HUDEP-2 (cell line): ENCODE data around the gene NBPF1.
A peak's percentile ranks its signal among the peaks of the same experiment; 100 is the strongest.
"Not testable (repeated sequence)": the region's sequence is repeated elsewhere in the genome, so short reads cannot be mapped to it uniquely, and the experiment has no call there.

Experiments used
- DNase-seq, 76 experiments: peaks; one replicate each; lab custom pipeline; 2025; ENCODE audit not compliant: unreplicated experiment in 76 of 76; lab: John Stamatoyannopoulos, UW

Gene NBPF1

GRCh38 chr1:16613185-16614147 lies at the start of gene NBPF1:
NBPF1 (minus strand) TSS chr1:16613564.
- peak; percentile 38 to 100 (median 88) for DNase-seq

- DNase-seq: not testable (repeated sequence)
These were observed 44.9 kb upstream of the NBPF1 start for GRCh38 chr1:16658234-16658633.

GRCh38 chr1:16656981-16657683 lies 43.8 kb upstream of the NBPF1 start:
- not testable (repeated sequence) for DNase-seq

- not testable (repeated sequence) for DNase-seq
These were observed 43.2 kb upstream of the NBPF1 start for GRCh38 chr1:16656574-16656973.

- not testable (repeated sequence) for DNase-seq
These were observed 38.2 kb upstream of the NBPF1 start for GRCh38 chr1:16651560-16651959.

GRCh38 chr1:16649960-16650359 lies 36.6 kb upstream of the NBPF1 start:
- not testable (repeated sequence) for DNase-seq

GRCh38 chr1:16649390-16649789 lies 36.0 kb upstream of the NBPF1 start:
- DNase-seq: not testable (repeated sequence)

- DNase-seq: not testable (repeated sequence)
These were observed 35.4 kb upstream of the NBPF1 start for GRCh38 chr1:16648756-16649155.

- not testable (repeated sequence) for DNase-seq
These were observed 34.9 kb upstream of the NBPF1 start for GRCh38 chr1:16648250-16648649.

- DNase-seq: not testable (repeated sequence)
These were observed 34.1 kb upstream of the NBPF1 start for GRCh38 chr1:16647179-16648176.

- DNase-seq: not testable (repeated sequence)
These were observed 33.4 kb upstream of the NBPF1 start for GRCh38 chr1:16646716-16647115.

GRCh38 chr1:16646061-16646664 lies 32.8 kb upstream of the NBPF1 start:
- DNase-seq: not testable (repeated sequence)

GRCh38 chr1:16645271-16646060 lies 32.1 kb upstream of the NBPF1 start:
- DNase-seq: peak in 15 of 76 experiments; percentile 25 to 99 (median 58)

GRCh38 chr1:16644482-16645270 lies 31.3 kb upstream of the NBPF1 start:
- DNase-seq: peak; percentile 57 to 100 (median 95)

GRCh38 chr1:16644193-16644481 lies 30.8 kb upstream of the NBPF1 start:
- DNase-seq: peak in 19 of 76 experiments; percentile 45 to 100 (median 72)

- DNase-seq: peak in 56 of 76 experiments; percentile 25 to 78 (median 60)
These were observed 30.3 kb upstream of the NBPF1 start for GRCh38 chr1:16643476-16644192.

- DNase-seq: not testable (repeated sequence)
These were observed 29.6 kb upstream of the NBPF1 start for GRCh38 chr1:16643001-16643411.
